ENCODE results near the gene CHD6. TPM values are rescaled to one million over a fixed set of nuclear protein-coding genes. Genes with fewer than 3 reads are reported as not detected.

CHD6 gene
- total RNA-seq, 1 experiment from 2014 or later: 27.2 TPM

DNA sequence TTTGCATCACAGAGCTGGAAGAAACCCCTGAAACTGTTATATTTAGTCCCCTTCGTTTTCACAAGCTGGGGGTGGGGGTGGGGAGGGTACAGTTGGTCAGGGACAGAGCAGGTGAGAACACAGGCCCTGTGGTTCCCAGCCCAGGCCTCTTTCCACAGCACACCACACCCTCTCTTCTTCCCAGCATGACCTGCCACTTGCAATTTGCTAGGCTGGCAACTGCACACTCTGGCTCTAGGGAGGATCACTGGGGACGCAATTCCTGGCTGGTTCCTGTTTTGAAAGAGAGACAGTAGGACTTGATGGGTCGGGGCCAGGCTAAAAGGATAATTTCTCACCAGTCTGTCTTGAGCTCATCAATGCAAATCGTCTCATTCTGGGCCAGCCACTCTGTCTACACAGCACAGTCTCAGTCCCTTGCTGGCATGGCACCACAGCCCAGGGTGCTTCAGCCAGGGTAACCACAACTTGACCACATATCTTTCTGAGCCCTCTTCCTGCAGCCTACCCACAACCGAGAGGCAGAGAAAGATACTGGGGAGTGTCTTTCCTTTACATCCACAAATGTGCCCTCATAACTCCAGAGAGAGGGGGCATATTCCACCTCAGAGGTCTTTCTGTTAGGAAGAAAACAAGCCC lies 209.9 kb downstream of the CHD6 start:
- no peak for DNase-seq (ENCODE audit: unreplicated experiment)
- peaks cover 63% of the 10 kb centered on the region for H3K36me3 Mint-ChIP-seq (ENCODE audit: insufficient read depth, unreplicated experiment)
- no TSS peak for BruUV-seq (replicated peaks)
- no peak overlapping the region for H3K27ac Mint-ChIP-seq (ENCODE audit: low read depth, unreplicated experiment)
- no peak overlapping the region for H3K4me3 Mint-ChIP-seq (ENCODE audit: unreplicated experiment)
- H3K9me3 Mint-ChIP-seq (ENCODE audit: unreplicated experiment): no peaks in the 10 kb centered on the region
- no peaks in the 10 kb centered on the region for H3K4me1 Mint-ChIP-seq (ENCODE audit: insufficient read depth, unreplicated experiment)
- ChIA-PET POLR2A (interaction anchor here (0.6 kb wide), 1 partner anchor 47 kb away, joined by 3 read pairs; no protein-coding TSS in a partner anchor), CTCF (interaction anchor here (0.6 to 4.2 kb wide), 5 partner anchors 18 to 274 kb away, joined by 3 to 34 read pairs (median 4); no protein-coding TSS in a partner anchor)
- intact Hi-C loops (cut with micrococcal nuclease): no loop called here
- TF ChIP-seq, protein P1, sequence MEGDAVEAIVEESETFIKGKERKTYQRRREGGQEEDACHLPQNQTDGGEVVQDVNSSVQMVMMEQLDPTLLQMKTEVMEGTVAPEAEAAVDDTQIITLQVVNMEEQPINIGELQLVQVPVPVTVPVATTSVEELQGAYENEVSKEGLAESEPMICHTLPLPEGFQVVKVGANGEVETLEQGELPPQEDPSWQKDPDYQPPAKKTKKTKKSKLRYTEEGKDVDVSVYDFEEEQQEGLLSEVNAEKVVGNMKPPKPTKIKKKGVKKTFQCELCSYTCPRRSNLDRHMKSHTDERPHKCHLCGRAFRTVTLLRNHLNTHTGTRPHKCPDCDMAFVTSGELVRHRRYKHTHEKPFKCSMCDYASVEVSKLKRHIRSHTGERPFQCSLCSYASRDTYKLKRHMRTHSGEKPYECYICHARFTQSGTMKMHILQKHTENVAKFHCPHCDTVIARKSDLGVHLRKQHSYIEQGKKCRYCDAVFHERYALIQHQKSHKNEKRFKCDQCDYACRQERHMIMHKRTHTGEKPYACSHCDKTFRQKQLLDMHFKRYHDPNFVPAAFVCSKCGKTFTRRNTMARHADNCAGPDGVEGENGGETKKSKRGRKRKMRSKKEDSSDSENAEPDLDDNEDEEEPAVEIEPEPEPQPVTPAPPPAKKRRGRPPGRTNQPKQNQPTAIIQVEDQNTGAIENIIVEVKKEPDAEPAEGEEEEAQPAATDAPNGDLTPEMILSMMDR (IDR thresholded peaks at IDR 0.05; ENCODE audit: unreplicated experiment): no peak
- no peaks in the 10 kb centered on the region for H3K27me3 Mint-ChIP-seq (ENCODE audit: insufficient read depth, unreplicated experiment)

DNA sequence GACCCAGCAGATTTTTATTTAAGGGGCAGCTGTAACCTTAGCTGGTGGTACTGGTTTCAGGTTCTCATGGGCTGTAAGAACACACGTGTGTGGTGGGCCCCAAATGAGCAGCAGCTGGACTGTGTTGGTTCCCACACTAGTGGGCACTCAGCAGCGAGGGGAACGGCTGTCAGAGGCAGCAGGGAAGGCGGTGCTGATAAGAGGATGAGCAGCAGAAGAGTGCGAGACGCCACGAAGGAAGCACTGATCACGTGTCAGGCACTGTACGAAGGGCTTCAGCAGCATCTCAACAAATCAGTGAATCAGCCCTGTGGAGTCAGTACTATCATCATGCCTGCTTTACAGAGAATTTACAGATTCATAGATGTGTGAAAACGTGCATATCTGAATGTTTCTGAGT lies 210.6 kb downstream of the CHD6 start:
- DNase-seq (ENCODE audit: unreplicated experiment): no peak
- Mint-ChIP-seq H3K27ac (ENCODE audit: low read depth, unreplicated experiment) (no peak overlapping the region), H3K36me3 (ENCODE audit: insufficient read depth, unreplicated experiment) (peaks cover 69% of the 10 kb centered on the region), H3K27me3 (ENCODE audit: insufficient read depth, unreplicated experiment) (no peaks in the 10 kb centered on the region), H3K4me1 (ENCODE audit: insufficient read depth, unreplicated experiment) (no peaks in the 10 kb centered on the region), H3K4me3 (ENCODE audit: unreplicated experiment) (no peak overlapping the region), H3K9me3 (ENCODE audit: unreplicated experiment) (no peaks in the 10 kb centered on the region)
- TF ChIP-seq, protein P1 (IDR thresholded peaks at IDR 0.05; ENCODE audit: unreplicated experiment): no peak
- intact Hi-C loops (cut with micrococcal nuclease): no loop called here
- BruUV-seq (replicated peaks): no TSS peak
- ChIA-PET POLR2A (interaction anchor here (0.6 kb wide), 1 partner anchor 46 kb away, joined by 3 read pairs; no protein-coding TSS in a partner anchor), CTCF (interaction anchor here (0.6 kb wide), 2 partner anchors 28 to 36 kb away, joined by 3 read pairs; no protein-coding TSS in a partner anchor)

DNA sequence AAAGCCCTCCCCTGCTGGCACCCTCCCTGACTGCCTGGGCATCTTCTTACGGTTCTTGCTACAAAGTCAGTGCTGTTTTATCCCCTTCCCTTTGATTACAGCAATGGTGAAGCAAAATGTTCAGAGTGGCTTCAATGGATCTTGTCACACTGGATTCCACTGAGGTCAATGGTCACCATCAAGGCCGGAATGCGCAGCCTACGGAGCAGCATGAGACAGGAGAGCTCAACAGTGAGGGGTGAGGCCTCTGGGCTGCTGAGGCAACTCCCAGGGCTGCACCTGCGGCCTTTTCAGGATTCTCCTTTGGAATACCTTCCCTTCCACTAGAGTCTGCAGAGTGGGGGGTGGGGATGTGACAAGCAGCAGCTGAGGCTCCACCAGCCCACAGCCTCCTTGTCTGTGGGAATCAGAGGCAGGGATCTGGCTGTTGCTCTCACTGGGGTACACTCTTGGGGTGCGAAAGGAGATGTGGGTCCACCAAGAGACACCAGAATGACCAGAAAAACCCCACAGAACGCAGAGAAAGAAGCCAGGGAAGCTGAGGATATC lies 211.2 kb downstream of the CHD6 start:
- BruUV-seq (replicated peaks): no TSS peak
- H3K4me3 Mint-ChIP-seq (ENCODE audit: unreplicated experiment): no peak overlapping the region
- H3K9me3 Mint-ChIP-seq (ENCODE audit: unreplicated experiment): no peaks in the 10 kb centered on the region
- DNase-seq (ENCODE audit: unreplicated experiment): no peak
- no peaks in the 10 kb centered on the region for H3K27me3 Mint-ChIP-seq (ENCODE audit: insufficient read depth, unreplicated experiment)
- intact Hi-C loops (cut with micrococcal nuclease): no loop called here
- POLR2A ChIA-PET: no interaction called here
- no peaks in the 10 kb centered on the region for H3K4me1 Mint-ChIP-seq (ENCODE audit: insufficient read depth, unreplicated experiment)
- TF ChIP-seq, protein P1 (IDR thresholded peaks at IDR 0.05; ENCODE audit: unreplicated experiment): no peak
- H3K36me3 Mint-ChIP-seq (ENCODE audit: insufficient read depth, unreplicated experiment): peaks cover 66% of the 10 kb centered on the region
- no peak overlapping the region for H3K27ac Mint-ChIP-seq (ENCODE audit: low read depth, unreplicated experiment)
- CTCF ChIA-PET: interaction anchor here (1.6 kb wide), 1 partner anchor 272 kb away, joined by 3 read pairs; no protein-coding TSS in a partner anchor

DNA sequence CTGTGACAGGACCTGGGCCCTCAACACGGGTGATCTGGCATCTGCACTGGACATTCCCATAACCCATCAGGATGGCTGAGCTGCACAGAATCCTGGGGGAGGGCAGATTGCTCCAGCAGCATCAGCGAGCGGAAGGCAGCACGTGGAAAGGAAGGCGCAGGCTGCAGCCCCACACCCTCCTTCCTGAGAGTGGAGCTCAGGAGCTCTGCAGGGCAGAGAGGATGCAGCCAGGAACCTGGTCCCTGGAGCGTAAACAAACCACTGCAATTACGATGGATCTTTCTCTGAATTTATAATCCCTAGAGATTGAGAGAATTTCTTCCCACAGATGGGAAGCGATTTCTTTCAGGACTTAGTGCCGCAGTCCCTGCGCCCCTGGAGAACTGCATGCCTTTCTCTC lies 211.8 kb downstream of the CHD6 start:
- ChIA-PET CTCF (interaction anchor here (1.6 kb wide), 1 partner anchor 271 kb away, joined by 3 read pairs; no protein-coding TSS in a partner anchor), POLR2A (no interaction called here)
- Mint-ChIP-seq H3K27ac (ENCODE audit: low read depth, unreplicated experiment) (no peak overlapping the region), H3K4me1 (ENCODE audit: insufficient read depth, unreplicated experiment) (no peaks in the 10 kb centered on the region), H3K36me3 (ENCODE audit: insufficient read depth, unreplicated experiment) (peaks cover 62% of the 10 kb centered on the region), H3K9me3 (ENCODE audit: unreplicated experiment) (no peaks in the 10 kb centered on the region), H3K27me3 (ENCODE audit: insufficient read depth, unreplicated experiment) (no peaks in the 10 kb centered on the region), H3K4me3 (ENCODE audit: unreplicated experiment) (no peak overlapping the region)
- no peak for DNase-seq (ENCODE audit: unreplicated experiment)
- TF ChIP-seq, protein P1 (IDR thresholded peaks at IDR 0.05; ENCODE audit: unreplicated experiment): no peak
- no TSS peak for BruUV-seq (replicated peaks)
- intact Hi-C loops (cut with micrococcal nuclease): no loop called here

All from MCF 10A (cell line).